NCI-H2081 treated with DMSO at 0.1 percent for 48 hours (cell line): ENCODE data around the gene SCPEP1.
A peak's percentile ranks its signal among the peaks of the same experiment; 100 is the strongest.
"Not testable (repeated sequence)": the region's sequence is repeated elsewhere in the genome, so short reads cannot be mapped to it uniquely, and the experiment has no call there.

ENCODE experiments used
- DNase-seq: peaks from one replicate; lab custom pipeline; 2025; lab: John Stamatoyannopoulos, UW

SCPEP1 gene, protein sequence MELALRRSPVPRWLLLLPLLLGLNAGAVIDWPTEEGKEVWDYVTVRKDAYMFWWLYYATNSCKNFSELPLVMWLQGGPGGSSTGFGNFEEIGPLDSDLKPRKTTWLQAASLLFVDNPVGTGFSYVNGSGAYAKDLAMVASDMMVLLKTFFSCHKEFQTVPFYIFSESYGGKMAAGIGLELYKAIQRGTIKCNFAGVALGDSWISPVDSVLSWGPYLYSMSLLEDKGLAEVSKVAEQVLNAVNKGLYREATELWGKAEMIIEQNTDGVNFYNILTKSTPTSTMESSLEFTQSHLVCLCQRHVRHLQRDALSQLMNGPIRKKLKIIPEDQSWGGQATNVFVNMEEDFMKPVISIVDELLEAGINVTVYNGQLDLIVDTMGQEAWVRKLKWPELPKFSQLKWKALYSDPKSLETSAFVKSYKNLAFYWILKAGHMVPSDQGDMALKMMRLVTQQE

DNA sequence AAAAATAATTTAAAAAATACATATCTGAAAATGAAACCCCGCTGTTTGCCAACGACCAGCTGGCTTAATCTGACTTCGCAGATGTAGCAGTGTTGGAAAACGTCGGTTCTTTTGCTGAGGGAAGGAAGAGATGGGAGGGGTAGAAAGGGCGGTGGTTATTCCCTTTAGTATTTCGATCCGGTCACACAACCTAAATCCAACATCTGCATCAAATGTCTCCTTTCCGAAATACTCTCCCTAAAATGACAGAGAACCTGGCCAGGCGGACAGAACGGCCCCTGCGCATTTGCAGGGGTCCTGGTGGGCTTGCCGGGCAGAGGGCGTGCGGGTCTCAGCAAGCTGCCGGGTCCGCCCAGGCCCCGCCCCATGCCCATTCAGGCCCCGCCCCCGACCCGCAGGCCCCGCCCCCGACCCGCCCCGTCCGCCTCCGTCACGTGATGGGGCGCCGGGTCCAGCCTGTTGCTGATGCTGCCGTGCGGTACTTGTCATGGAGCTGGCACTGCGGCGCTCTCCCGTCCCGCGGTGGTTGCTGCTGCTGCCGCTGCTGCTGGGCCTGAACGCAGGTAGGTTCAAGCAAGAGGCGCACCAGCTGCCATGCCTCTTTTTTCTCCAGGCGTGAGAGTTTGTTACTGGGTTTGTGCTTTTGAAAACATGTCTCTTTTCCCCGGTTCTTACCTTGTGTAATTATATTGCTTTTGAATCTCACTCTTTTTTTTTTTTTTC, at the start of gene SCPEP1:
TSS of gene SCPEP1 (plus strand) at position 459 of the 723 bp plus-strand sequence. CDS start at position 488, 29 bp downstream.
- DNase-seq: no peak

DNA sequence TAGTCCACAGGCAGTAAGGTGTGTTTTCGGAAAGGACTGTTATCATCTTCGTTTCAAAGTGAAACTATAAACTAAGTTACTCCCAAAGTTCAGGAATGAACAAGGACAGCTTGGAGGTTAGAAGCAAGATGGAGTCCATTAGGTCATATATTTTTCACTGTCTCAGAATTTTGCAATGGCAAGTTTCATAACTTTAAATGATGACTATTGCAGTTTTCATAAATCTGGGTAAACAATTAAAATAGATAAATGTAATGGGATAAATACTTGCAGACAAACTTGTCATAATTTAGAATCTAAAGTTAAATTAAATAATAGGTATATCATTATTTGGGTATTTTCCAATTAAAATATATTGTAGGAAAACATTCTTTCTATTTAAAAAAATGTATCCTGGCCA, 49.3 kb upstream of the SCPEP1 start:
- no peak for DNase-seq

DNA sequence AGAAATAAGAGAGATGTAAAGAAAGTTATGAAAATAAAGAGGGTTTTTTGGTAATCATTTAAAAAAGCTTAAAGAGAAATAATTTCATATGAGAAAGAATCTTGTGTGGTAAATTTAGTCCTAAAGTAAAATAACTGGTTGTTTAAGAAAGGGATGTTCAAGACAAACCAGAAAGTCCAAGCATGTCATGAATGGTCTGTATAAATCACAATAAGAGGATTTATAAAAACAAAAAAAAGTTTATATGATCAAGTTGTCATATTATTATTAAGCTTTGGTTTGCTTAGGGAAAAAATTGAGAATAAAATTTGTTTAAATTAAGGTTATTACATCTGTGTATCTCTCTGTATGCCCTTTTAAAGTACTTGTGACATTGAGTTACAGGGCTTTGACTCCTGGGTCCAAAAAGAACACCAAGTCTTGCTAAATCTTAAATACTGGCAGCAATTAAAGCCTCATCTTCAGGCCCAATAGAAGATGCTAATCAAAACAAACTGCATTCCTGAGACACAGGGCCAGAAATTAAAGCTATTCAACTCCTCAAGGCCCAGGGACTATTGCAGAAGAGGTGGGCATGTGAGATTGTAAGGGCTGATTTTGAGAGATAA, 48.5 kb upstream of the SCPEP1 start:
- no peak for DNase-seq

DNA sequence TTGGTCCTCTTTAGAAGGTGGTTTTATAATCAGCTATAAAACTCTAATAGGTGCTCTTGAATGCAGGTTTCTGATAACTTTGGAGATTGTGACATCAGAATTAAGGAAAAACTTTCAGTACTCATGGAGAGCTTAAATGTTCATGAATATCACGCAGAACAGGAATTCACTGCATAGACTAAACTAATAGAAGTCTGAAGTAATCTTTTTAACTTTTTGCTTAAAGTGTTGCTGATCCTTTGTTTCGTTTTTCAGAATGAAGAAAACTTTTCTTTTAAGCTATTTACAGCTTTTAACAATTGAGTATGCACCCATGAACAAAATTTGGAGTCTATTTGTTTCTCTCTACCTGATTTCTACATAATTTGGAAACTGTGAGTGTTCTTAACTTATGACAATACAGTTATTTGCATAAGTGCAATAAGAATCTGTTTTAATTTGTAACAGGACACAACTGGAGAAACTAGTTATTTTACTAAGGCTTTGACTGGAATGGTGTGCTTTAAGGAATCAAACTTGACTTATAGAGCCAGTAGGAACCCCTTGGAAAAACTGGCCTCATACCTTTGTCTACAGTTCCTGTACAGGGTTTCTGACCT, 47.1 kb upstream of the SCPEP1 start:
- no peak for DNase-seq

DNA sequence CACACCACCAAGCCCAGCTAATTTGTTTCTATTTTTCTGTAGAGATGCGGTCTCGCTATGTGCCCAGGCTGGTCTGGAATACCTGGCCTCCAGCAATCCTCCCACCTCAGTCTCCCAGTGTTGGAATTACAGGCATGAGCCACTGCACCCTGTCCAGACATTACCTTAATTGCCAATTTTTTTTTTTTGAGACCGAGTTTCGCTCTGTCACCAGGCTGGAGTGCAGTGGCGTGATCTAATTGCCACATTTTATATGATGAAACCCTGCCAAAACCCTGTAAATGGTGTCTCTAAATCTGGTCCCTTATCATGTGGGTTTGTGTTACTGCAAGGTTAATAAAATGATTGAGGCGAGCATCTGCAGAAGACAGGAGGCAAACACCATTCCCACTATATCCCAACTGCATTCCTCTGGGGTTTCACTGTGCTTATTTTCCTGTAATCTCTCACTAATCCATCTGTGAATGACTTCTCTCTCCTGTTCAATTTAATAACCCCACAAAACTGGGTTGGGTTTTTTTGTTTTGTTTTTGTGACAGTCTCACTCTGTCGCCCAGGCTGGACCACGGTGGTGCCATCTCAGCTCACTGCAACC, 44.7 kb upstream of the SCPEP1 start:
- DNase-seq: no peak

DNA sequence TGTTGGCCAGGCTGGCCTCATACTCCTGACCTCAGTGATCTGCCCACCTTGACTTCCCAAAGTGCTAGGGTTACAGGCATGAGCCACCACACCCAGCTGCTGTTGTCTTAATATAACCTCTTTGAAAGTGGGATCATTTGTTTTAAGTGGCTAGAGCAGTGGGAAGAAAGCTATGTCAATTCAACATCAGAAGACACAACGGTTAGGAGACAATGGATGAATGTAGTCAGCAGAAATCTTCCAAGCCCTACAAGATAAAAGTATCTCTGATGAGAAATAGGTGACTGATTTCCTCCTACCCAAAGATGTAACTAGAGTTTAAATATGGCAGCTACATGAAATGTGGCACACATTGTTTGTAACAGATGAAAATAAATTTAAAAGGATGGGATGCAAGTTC, 44.1 kb upstream of the SCPEP1 start:
- no peak for DNase-seq

DNA sequence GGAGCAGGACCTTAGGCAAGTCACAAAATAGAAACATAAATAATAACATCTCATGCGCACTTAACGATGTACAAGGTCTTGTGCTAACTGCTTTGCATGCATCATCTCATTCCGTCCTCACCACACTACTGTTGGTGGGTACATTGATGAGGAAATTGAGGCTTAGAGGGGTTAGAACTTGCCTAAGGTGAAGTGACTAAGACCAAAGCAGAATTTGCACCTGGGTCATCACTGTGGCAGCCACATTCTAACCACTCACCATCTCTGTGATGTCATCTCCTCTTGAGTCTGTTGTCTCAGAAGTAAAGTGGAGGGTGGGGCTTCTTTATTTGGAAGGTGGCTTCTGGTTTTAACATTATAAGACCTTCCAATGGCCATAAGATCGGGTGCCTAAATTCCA, 43.7 kb upstream of the SCPEP1 start:
- no peak for DNase-seq

DNA sequence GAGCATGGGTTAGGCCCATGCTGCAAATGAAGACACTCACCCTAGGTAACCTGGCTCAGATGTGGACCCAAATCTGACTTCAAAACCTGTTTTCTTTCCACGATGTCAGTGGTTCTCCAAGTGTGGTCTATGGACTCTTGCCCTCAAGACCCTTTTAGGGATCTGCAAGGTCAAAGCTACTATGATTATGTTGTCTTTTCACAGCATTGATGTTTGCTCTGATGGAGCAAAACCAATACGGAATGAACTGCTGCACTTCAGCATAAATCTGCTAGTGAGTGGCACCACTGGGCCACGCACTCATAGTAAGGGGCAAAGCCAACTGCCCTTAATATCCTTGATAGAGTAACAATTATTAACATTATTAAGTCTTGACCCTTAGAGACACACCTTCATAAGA, 42.5 kb upstream of the SCPEP1 start:
- no peak for DNase-seq

DNA sequence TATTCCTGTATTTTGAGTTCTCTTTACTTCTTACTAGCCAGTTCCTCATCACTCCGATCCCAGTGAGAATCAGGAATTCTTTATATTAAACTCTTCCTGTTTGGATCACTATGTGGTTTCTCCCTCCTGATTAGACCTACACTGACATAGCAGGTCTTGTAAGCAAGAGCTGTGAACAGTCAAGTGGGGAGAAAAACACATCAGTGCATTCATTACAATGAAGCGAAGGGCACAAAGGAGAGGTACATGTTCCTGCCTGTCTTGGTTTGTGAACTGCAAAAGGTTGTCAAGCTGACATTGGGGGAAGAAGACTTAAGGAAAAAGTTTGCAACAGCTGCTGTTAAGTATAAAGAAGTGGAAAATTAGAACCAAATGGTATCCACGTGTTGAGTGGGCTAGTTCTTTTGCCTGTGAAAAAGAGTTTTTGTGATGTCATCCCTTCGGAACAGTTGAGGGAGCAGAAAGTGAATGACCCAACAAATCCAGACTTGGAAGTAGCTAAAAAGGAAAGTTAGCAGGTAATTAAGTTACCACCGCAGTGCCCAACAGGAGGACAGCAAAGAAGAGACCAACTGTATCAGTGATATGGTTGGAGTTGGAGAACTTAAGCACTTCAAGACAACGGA, 41.1 kb upstream of the SCPEP1 start:
- DNase-seq: no peak

DNA sequence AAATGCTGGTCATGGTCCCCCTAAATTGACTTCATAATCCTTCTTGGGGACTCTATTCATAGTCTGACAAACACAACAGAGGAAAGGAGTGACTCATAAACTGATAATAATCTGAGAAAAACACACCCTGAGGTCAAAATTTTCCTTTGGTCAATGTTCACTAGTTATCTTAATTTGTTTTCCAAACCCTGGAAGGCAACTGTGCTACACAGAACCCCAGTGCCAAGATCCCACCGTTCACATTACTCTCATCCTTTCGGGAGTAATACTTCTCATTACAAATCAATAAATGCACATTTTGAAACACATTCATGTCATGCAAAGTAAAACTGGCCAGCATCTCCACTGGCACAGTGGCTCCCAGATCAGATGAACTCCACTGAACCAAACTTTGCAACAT, 40.2 kb upstream of the SCPEP1 start:
- no peak for DNase-seq

DNA sequence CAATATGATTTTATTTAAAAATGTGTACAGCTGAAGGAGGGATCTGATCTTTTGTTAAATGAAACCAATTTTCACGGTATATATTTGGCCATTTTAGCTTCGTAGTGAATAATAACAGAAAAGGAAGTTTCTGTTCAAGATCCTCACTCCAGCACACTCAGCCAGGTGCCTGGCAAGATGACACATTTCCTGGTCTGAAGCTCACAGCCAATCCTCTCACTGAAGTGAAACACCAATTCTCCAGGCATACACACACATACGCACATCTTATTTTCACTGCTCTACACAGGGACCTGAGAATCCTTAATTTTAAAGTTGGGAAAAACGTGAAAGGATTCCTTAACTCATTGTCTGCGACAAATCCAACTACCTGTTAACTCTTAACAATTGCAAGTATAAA, 39.7 kb upstream of the SCPEP1 start:
- not testable (repeated sequence) for DNase-seq

DNA sequence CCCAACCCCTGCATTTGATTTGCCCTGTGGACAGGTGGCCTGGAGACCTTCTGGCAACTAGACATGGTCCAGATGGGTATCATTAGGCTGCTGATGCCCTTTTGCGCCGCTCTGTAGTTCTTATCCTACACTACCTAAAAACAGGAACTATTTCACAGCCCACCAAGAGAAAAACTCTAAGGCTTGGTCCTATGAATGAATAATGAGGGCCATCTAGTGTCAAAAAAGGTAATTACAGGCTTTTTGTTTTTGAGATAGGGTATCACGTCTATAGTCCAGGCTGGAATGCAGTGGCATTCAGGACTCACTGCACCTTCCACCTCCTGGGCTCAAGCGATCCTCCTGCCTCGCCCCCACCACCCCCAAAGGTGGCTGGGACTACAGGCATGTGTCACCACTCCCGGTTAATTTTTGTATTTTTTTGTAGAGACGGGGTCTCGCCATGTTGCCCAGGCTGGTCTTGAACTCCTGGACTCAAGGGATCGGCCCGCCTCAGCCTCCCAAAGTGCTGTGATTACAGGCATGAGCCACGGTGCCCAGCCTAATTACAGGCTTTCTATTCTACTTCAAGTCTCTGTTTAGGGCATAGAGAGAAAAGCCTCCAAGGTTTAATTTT, 38.0 kb upstream of the SCPEP1 start:
- no peak for DNase-seq

DNA sequence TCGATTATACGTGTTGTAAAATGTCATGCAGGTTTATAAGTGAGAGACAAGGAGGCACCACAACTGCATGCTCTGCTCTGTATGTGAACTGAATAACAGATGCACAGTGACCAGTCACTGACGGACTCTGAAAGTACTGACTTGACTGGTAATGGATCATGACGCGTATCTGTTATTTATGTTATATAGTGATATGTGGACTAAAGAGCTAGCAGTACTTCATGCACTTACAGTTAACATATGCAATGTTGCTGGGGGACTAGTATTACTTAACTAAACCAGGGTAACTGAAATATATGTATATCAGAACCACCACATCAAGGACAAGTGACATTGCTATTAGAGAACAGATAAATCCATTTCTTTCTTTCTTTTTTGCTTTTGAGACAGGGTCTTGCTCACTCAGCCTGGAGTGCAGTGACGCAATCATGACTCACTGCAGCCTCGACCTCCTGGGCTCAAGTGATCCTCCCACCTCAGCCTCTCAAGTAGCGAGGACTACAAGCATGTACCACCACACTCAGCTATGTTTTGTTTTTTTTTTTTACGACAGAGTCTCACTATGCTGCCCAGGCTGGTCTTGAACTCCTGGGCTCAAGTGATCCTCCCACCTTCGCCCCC, 34.3 kb upstream of the SCPEP1 start:
- DNase-seq: no peak

DNA sequence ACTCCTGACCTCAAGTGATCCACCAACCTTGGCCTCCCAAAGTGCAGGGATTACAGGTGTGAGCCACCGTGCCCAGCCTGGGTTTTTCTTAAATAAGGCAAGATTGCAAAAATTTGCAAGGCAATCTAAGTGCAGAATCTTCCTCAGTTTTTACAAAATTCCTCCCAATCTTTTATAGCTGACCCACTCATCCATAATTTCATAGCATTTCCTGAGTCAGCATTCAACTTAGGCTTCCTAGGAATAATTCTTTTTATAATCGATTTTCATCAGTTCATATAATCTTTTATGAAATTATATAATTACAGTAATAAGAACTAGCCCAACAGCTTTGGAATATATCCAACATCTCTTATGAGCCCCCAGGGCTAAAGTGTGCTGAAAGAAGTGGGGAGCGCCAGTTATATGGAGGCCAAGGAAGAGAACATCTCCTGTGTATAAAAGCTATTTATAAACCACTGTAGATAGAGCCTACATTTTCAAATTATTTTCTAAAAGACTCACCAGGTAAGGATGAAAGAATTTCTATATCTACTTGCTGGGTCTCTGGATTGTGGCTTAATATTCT, 31.9 kb upstream of the SCPEP1 start:
- no peak for DNase-seq

DNA sequence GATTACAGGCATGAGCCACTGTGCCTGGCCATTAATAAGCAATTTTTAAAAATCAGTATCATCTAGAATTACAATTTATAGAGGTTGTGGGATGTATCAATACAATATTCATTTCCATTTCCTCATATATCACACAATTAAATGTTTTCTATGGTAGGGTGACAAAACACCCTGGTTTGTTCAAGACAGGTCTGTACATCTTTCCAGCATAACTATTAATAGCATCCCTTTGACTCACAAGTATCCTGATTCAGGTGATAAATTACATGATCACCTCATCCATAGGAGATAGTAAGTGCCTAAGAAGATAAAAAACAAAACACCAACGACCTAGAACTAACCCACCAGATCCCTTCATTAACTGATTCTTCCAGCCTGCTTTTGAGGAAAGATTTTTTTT, 30.2 kb upstream of the SCPEP1 start:
- no peak for DNase-seq

DNA sequence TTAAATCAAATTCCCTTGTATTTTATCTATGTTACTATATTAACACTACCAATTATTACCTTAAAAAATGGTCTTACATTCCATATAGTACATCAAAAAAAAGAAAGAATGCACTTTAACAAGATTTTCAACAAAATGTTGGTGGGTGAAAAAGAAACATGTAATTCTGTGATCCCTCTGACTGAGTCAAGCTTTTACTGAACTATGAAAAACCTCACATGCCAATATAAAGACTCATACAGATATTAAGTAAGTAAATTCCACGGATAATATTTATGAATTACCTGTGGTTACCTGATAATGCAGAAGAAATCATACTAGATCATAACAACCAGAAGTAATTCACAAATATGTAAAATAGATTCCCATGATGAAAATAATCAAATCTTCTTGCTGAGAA, 29.4 kb upstream of the SCPEP1 start:
- DNase-seq: no peak

DNA sequence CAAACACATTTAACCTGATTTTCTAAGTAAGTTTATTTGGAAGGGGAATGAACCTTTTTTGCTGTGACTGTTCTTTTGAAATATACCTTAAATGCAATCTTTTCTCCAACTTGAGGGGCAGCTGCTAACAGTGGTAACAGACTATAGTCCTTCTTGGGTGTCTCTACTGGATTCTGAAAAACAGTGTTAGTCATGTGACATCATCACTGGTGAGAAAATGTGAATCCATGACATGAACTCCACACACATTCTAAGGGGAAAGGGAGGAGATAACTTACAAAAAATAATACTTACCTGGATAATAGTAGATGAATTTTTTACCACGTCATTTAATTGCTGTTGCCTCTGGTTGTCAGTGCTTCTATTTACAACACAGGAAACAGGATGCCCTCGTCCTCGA, 28.3 kb upstream of the SCPEP1 start:
- DNase-seq: no peak

DNA sequence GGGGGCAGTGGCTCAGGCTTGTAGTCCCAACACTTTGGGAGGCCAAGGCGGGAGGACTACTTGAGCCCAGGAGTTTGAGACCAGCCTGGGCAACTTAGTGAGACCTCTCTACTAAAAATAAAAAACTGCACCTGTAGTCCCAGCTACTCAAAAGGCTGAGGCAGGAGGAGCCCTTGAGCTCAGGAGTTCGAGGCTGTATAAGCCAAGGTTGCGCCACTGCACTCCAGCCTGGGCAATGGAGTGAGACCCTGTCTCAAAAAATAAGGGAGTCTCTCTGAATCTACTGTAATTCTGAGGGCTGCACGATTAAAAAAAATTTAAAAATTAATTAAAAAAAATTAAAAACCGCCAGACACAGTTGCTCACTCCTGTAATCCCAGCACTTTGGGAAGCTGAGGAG, 20.9 kb upstream of the SCPEP1 start:
- no peak for DNase-seq

DNA sequence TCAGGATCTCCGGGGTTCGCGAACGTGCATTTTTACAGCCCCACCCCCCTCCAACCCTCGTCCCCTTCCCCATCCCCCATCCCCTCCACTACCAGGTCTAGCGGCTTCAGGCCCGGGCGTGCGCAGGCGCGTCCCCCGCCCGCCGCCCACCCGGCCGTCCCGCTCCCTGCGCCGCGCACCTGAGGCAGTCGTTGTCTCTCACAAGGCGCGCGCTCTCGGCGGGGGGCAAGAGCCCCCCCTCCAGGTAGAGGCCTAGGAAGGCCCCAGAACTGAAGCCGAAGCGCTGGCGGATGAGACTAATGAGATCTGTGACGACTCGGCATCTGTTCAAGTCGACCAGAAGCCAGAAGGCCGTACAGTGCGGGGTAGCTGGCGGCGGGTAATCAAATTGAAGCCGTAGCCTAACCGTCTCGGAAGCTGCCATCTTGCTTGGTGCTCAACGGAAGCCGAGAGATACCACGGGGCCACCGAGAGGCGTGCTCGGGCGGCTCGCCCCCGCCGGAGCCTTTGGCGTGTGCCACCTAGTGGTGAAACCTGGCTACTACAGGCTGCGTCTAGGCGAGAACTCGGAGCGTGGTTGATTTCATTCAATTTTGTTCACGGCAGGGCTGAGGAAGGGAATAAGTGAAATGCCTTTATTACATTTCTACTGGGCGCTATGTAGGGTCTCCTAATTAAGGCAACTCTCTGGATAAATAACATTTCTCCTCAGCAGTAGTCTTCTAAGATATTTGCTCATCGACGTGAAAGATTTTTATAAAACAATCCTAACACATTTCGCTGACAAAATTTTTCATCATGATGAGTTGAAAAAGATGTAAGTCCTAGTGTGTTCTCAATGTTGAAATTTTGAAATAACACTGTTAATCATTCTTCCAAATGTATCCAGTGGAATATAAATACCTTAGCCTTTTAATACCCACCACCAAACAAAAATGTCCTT, 17.1 kb upstream of the SCPEP1 start, which contains the start of gene COIL:
TSS of gene COIL (minus strand) at position 455 of the 943 bp plus-strand sequence. CDS start at position 424, 31 bp downstream.
- peak; percentile 80 for DNase-seq
